Thyroid gland (tissue), 4 donors: ENCODE measurements around the gene NPAS1.

ENCODE experiments used
- CTCF ChIP-seq, 6 experiments: fragments of 200-600 bp in 3 of 6; fragments of 450-650 bp in 3 of 6; sonication (generic) in 3 of 6; IDR thresholded peaks; one replicate each; pipeline ENCODE4 v1.5.1; 2016 to 2019; ENCODE audit warnings: antibody characterized with exemption in 6 of 6, mild to moderate bottlenecking in 2 of 6, inconsistent platforms in 1 of 6, moderate library complexity in 1 of 6
- POLR2A ChIP-seq, 2 donors: fragments of 450-650 bp; IDR thresholded peaks; one replicate each; pipeline ENCODE4 v1.6.1; 2017; ENCODE audit warnings: antibody characterized with exemption in 2 of 2, mild to moderate bottlenecking in 2 of 2, moderate library complexity in 1 of 2

DNA sequence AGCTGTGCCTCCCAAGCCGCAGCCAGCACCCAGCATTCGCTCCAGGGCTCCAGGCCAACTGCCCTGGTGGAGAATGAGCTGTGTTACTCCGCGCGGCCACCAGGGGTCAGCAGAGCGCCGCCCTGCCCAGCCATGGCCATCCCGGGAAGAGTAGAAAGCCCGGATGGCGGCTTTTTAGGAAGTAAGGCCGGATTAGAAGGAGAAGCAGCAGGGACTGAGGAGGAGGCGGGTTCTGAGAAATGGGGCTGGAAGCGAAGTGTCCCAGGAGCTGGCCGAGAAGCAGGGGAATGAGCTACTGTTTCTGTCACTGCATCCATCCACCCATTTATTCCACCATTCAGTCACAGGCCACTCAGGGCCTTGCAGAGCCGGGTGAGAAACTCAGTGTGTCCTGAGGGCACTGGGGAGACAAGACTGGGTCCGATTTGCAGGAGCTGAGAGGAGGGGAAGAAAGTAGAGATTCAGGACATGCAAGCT is 6.6 kb upstream of the NPAS1 start:
- TF ChIP-seq CTCF (IDR thresholded peaks at IDR 0.05), result peak; percentile 89 to 98 (median 98)
- TF ChIP-seq POLR2A (IDR thresholded peaks at IDR 0.05), result no peak
